ENCODE measurements around the gene CISH.
A peak's percentile ranks its signal among the peaks of the same experiment; 100 is the strongest.

CISH gene

GRCh38 chr3:50612234-50612882 is 784 bp upstream of the CISH start:
- peak; percentile 24 for DNase-seq

- no peak for DNase-seq
These were observed 546 bp downstream of the CISH start for GRCh38 chr3:50610992-50611463.

GRCh38 chr3:50610181-50610971 is 1.2 kb downstream of the CISH start:
- DNase-seq, result peak; percentile 50

- no peak for DNase-seq
These were observed 1.9 kb downstream of the CISH start for GRCh38 chr3:50609763-50610085.

- no peak for DNase-seq
These were observed 2.4 kb downstream of the CISH start for GRCh38 chr3:50609071-50609762.

GRCh38 chr3:50608278-50608677 is 3.3 kb downstream of the CISH start:
- no peak for DNase-seq

- no peak for DNase-seq
These were observed 4.1 kb downstream of the CISH start for GRCh38 chr3:50607271-50608091.

GRCh38 chr3:50606596-50606995 is 5.0 kb downstream of the CISH start:
- no peak for DNase-seq

GRCh38 chr3:50605901-50606326 is 5.7 kb downstream of the CISH start:
- peak; percentile 9 for DNase-seq

GRCh38 chr3:50604628-50605588 is 6.7 kb downstream of the CISH start:
- DNase-seq, result peak; percentile 91

GRCh38 chr3:50604110-50604621 is 7.4 kb downstream of the CISH start:
- DNase-seq, result no peak

GRCh38 chr3:50603261-50604109 is 8.1 kb downstream of the CISH start:
- no peak for DNase-seq

- no peak for DNase-seq
These were observed 8.9 kb downstream of the CISH start for GRCh38 chr3:50602595-50603191.

GRCh38 chr3:50600841-50601591 is 10.6 kb downstream of the CISH start:
- peak; percentile 92 for DNase-seq

- no peak for DNase-seq
These were observed 11.3 kb downstream of the CISH start for GRCh38 chr3:50600141-50600753.

- DNase-seq, result no peak
These were observed 11.9 kb downstream of the CISH start for GRCh38 chr3:50599716-50600118.

- no peak for DNase-seq
These were observed 12.4 kb downstream of the CISH start for GRCh38 chr3:50599115-50599715.

- no peak for DNase-seq
These were observed 17.3 kb downstream of the CISH start for GRCh38 chr3:50594253-50594785.
